NCI-H748 (cell line): ENCODE measurements around the gene FOXJ1.

Experiments used
- DNase-seq: peaks from one replicate; lab custom pipeline; 2025; ENCODE audit not compliant: unreplicated experiment; lab: John Stamatoyannopoulos, UW

FOXJ1 gene

DNA sequence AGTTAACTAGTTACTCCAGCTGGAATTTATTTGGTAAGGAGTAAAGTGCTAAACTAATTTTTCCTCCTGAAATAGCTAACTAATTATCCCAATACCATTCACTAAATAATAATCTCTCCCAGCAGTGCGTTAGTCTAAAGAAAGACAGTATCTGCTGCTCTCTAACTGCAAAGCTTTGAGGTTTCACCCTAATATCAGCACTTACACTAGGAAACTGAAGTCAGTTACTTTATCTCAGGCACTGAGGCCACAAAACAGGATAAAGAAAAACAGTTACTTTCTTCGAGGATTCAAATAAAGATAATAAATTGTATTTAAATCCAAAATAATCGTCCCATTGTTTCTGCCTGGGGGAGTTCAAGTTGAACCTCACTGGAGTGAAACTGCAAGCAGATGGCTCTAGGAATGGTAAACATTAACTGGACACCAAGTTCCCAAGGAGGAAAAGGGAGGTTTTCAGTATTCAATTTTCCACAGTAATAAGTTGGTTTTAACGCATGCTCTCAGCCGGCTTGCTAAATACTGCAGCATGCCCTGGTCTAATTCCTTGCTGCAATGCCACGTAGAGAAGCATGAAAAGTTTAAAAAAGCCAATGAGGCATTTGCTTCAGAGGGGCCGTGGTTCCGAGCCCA lies 20.0 kb upstream of the FOXJ1 start:
- DNase-seq: no peak

DNA sequence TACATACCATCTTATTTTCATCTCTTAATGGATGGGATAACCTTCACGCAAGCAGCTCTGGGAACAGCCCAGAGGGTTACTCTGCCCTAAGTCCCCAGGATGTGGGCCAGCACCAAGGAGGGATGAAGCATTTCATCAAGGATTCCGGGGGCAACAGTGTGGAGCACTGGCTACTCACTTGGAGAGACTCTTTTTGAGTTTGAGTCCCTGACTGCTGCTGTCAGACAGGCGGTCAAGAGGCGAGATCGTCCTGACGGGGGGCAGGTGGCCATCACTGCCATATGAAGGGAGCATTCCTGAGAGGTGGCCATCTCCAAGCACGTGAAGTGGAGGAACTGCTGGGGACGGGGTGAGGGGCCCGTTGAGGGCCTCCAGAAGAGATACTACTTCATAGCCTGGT lies 18.1 kb upstream of the FOXJ1 start:
- DNase-seq: no peak

DNA sequence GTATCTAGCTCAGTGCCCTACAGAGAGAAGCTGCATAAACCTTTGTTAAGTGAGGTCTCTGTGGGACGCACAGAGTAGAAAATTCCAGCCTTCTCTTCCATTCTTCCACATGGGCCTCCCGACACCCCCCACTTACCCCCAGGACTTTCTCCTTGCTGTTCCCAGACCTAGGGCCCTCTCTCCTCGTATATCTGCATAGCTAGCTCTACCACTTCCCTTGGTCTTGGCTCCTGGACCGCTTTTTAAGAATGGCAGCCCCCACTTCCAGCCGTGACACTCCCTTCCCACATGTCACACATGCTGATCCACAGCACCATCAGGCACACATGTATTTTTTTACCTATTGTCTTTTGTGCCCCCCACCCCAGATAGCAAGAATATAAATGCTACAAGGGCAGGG lies 16.7 kb upstream of the FOXJ1 start:
- DNase-seq: no peak

DNA sequence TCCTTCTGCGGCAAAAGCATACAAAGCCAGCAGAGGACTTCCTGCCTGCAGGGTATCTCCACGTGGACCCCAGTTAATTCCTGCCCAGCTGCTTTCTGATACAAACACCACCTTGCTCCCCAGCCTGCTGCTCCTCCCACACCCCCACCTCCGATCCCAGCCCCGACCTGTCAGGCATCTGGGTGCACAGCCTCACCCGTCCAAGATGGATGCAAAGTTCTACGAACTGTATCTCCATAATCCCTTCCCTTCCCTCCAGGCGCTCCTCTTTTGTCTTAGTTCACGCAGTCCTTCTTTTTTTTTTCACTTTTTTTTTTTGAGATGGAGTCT lies 15.6 kb upstream of the FOXJ1 start:
- DNase-seq: no peak

DNA sequence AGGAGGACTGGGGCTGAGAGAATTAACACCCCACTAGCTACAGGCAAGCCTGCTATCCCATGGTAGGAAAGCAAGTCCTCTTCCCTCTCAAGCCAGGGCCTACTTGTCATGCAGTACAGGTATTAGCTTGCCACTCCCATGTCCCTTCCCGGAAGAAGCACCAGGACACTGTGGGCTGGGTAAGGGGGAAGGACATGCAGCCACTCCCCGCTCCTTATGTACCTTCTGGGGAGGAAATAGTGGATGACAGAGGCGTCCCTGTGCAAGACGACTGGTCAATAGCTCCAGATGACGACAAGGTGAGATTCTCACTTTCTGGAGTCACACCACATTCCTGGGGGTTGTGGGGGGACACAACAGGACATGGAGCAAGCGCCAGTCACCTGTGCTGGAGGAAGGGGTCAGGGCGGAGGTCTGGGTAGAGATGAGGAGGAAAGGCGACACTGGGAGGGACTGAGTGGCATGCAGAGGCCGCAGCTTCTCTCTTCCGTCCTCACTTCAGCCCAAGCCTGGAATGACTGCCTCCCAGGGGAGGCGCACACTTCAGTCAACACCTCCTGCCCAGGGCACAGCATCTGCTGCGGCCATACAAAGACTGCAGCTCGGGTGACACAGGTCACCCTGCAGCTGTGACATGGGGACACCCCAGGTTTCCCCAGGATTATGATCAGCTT lies 15.1 kb upstream of the FOXJ1 start:
- DNase-seq: no peak

DNA sequence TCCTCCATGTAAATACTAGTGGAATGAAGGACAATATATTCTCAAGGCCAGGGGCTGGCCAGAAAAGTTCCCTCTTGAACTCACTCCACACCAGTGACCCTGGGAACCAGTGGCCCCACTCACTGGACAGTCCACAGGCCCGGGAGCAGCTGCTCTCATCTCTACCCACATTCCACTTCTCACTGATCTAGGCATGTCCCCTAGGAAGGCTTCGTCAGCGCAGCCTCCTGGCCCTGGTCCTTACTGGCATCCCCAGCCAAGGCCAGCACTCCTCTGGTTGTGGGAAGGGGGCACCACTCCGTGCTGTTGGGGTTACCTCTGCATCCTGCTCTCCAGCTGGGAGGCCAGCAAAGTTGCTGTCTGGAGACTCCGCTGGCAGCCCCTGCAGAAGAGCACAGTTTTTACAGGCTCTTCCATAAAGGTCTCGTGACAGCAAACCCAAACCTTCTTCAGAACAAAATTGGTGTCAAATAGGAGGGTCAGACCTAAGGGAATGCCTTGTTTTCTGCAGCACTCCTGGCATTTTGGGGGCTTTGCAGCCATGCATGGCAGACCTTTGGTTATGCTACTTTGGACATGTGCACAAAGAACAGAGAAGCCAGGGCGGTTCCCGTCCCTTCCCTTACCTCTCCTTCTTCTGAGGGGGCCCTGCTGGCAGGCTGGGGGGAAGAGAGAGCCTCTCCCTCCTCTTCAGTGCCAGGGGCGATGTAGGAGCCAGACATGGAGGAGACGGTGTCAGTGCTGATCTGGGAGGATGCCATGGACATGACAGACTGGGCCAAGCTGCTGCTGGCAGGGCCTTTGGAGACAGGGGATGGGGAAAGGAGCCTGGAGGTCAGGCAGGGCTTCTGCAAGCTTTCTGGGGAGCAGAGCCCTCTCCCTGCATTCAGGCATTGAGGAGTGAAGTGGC lies 14.1 kb upstream of the FOXJ1 start:
- DNase-seq: no peak

DNA sequence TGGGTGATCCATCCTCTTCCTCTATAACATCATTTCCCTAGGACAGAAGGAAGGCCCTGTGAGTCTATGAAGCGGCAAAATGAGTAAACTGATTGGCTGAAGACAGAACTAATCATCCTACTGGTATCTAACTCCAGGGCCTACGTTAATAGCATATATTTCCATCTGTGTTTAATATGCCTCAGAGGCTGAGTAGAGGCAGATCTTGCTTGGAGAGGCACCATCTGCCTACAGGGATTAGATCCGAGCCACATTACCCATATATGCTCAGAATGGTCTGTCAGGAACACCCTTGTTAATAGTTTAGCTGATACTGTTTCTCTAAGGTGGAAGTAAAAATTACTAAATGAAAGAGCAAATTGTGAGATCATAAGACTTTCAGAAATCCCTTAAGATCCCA lies 13.2 kb upstream of the FOXJ1 start:
- DNase-seq: no peak

DNA sequence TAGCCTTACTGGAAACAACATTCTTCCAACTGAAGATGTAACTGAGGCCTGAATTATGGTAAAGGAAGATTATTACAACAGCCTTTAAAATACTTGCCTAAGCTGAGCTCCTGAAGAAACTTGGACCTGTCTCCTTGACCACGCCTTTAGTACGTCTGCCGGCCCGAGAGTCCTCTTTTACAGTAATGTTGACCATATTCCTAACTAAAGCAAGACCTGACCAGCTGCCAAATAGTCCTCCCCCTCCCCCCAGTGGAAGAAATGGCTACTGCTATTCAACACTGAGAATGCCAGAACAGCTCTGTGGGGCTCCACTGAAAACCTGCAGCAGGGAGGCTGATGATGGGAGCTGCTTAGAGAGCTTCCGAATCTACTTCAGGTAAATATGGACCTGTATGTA lies 12.6 kb upstream of the FOXJ1 start:
- DNase-seq: no peak

DNA sequence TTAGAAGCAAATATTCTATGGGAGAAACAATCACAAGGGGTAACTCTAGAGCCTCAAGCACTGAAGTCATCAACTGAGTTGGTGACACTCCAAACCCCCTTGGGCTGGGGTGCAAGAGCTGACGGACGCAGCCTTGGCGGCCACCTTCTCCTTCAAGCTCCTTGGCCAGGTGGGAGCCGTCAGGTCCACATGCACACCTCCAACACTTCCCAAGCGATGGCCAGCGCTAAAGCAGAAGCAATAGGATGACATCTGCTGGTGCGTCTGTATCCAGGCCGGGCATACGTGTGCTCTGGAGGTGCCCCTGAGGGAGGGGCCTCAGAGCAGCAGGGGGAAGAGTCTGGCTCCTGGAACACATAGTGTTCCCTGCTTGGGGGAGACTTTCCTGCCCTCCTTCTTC lies 12.2 kb upstream of the FOXJ1 start:
- DNase-seq: no peak

DNA sequence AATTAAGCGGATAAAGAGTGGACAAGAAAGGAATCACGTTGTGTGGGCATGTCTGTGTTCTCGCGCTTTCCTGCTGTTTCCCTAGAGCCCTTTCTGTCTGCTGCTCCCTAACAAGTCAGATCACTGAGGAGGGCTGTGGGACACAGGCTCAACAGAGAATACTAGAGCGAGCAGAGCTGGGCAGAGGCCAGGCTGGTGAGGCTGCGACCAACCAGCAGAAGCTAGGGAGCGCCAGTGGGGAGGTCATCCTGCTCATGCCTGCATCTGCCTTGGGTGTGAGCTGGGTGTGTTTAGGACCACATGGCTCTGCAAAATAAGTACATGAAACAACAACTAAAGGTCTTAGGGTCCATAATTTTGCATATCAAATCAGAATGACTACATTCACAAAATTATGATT lies 11.5 kb upstream of the FOXJ1 start:
- no peak for DNase-seq

DNA sequence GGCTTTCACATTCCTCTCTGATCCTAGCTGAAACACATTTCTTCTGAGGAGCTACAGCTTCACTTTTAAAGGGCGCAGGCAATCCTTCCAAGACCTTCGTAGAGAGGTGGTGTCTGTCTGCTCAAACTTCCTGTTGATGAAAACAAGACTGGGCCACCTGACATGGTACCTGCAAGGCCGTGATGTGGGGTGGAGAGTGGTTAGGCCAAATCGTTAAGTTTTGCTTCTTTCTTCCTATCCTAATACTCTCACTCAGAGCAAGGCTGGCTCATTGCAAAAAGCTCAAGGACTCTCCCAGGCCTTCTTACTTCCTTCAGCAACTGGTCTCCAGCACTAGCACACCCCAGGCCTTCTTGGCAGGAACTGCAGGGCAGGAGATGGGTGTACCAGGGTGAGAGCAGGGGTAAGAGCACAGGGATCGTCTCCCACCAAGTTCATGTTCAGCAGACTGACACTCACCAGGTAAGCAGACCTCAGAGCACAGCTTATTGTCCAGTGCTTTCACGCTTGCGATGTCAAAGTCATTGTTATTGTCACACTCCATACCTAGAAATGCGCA lies 10.9 kb upstream of the FOXJ1 start:
- DNase-seq: no peak

DNA sequence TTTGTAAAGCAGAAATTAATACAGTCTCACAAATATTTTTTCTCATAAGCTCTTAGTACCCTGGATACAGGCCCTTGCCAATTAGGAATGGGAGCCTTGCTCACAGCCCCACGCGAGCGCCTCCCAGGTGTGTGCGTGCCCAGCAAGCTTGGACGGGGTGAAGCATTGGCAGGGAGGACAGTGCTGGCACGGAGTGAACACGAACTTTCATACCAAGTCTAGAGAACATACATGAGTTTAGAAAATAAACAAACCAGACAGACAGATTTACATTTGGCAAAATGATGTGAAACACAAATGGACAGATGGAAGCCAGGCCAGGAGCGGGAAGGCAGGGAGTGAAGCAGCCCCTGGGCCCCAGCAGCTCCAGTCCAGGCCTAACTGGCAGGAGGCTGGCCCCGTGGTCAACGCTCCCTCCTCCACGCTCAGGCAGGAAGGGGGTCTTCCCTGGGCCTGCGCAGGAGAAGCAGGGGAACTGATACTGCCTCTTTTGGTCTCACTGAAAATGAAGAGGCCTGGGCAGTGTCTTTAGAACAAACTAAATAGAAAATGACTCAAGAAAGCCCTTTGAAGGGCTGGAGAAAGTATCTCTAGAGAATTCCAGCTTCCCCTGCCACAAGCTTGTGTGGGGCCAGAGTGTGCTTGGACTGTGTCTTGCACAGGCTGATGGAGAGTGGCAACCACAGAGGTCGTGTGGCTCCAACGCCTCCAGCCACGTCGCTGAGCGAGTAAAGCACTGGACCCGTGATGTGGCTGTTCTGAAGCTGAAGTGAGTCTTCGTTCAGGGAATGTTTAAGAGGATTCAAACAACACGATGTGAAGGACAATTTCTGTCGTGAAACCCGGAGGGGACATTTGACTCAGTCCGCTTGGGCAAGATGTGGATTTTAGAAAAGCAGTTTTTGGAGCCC lies 9.9 kb upstream of the FOXJ1 start:
- DNase-seq: no peak

DNA sequence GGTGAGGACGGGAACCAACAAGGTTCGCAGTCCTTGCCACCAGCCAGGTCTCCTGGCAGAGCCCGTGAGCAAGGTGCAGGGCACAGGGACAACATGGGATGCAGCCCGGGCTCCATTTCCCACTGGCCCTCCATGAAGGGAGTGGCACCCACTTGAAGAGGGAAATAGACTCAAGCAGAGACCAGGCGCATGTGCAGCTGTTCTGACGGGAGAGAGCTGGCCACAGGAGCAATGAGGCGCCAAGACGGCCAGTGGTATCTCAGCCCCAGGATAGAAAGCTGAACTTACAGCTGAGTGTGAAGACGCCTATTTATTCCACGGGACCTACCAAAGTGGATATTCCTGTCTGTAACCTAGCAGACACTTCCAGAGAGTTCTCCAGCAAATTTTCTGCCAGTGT lies 8.2 kb upstream of the FOXJ1 start:
- no peak for DNase-seq

DNA sequence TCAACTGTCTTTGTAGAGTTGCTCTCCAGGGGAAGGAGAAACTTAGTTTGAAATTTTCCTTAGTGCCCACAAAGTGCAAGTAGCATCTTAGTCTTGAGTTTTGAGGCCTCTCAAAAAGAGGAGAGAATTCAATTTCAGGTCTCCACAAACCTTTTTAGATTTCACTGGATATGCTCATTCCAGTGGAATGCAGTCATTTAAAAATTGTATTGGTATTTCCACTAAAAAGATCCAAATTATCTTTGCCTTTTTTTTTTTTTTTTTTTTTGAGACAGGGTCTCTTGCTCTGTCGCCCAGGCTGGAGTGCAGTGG lies 6.9 kb upstream of the FOXJ1 start:
- DNase-seq: no peak

DNA sequence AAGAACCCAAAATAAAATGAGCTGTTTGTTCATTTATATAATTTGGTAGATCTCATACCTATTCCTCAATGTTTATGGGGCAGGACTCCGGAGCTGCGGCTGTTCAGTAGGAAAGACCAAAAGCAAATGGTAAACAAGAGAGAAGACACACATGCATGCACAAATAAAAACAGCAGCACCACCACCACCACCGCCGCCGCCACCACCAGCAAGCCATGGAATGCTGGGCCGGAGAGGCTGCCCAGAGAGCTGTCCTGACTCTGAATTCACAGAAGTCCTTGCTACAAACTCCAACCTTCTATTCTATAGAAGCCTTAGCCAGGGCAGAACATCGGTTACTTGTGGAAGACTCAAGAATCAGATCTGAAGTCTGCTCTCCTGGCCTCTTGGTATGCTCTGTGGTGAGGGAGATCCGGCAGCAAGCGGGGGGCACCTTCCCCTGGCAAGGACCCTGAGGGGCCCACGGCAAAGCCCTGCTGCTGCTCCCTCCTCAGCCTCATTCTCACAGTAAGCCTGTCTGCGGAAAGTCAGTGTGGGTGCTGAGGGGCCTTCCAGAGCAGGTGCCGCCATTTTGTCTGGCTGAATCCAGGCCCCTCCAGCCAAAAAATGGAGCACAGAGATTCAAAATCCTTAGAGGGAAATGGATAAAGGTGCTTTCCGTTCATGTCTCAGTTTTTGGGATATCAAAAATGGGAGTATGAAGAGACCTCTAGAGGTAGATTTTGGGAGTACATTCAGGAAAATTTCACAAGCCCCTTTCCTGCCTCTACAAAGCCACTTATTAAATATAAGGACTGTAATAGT lies 6.4 kb upstream of the FOXJ1 start:
- peak; percentile 31 for DNase-seq

DNA sequence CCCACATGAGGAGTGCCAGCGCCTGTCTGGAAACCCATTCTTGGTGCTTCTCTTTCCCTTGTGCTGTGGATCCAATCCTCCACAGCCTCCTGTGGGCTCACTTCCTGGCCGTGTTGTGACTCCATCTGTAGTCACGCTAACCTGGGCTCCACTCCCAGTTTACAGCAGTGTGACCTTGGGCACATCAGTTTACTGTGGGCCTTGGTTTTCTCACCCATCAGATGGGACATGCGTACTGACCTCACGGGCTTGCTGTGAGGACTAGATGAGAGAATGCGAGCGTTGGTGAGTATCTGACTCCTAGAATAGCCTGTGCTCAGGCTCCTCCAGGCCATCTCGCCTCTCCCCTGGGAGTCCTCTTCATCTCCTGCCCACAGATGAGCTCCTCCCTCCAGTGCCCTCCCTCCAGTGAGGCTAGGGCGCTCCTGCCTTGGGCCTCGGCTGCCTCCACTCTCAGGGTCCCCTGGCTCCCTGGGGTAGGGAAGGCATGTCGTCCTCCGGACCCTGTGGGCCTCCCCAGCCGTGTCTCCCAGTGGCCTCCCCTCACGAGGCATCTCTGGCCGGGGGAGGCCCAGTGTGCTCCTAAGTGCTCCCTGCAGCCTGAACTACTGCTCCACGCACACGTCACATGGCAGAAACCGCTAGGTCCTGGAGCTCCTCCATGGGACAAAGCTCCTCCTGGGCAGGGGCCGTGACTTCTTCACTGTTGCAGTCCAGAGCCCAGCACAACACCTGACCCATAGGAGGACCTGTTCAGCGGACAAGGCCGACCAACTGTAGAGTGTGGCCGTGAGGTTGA lies 5.2 kb upstream of the FOXJ1 start:
- DNase-seq: no peak

DNA sequence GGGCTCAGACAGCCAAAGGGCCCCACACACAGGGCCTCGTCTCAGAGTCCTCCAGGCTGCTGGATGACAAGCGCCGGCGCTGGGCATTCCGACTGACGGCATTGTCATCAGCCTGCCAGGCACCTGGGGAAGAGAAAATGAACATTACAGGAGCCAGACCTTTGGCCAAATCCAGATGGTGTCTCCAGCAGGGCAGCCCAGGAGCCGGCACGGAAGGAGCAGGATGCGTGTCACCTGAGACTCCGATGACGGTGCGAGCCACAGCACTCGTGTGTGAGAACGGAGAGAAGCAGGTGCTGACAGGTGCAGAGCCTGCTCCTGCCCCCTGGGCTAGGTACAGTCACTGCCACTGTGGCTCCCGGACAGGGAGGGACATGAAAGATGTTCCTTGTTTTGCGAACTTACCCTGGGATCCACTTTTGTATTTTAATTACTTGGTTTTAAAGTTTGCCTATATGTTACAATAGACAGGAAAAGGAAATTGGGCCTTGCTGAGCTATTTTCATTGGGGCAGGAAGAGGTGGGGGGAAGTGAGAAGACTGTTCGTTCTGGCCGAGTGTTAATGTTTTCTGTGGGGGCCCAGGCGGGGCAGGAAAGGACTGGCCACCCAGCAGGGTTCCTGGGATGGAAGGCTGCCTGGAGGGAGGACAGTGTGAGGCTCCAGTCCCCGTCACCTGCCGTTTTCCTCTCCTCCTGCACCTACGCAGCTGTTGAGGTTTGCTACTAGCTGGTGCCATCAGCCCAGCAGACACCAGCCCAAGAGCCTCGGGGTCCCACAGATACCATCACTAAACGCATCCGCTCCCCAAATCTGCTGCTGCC lies 4.4 kb upstream of the FOXJ1 start:
- peak; percentile 14 for DNase-seq

DNA sequence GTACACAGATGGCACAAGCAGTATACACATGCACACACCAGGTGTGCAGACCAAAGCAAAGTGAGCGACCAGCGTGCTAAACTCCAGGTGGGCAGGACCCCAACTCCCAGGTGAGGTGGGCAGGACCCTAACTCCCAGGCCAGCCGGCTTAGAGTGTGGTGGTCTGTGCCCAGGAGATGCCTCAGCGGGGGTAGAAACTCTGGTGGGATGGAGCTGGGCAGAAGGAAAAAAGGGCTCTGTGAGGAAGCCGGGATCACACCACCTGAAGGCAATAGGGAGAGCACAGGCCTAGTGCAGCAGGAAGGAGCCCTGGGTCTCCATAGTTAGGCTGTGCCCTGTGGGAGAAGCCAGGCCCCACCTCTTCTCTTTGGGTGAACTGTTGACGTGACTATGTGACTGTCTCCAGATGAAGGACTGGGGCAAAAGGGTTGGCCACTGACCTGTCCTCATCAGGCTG lies 1.6 kb upstream of the FOXJ1 start:
- DNase-seq: no peak
